ENCODE results near the gene KIF1C.

KIF1C gene

GRCh38 chr17:4951486-4951885 lies 46.3 kb upstream of the KIF1C start:
- no peak for DNase-seq (ENCODE audit: low read depth)
- no peak overlapping the region for H3K4me3 ChIP-seq (ENCODE audit: low read length)
- TF ChIP-seq CTCF (conservative IDR thresholded peaks at IDR 0.05; ENCODE audit: low read depth, low read length) = no peak

- H3K4me3 ChIP-seq (ENCODE audit: low read length) = no peak overlapping the region
- DNase-seq (ENCODE audit: low read depth) = no peak
- no peak for TF ChIP-seq CTCF (conservative IDR thresholded peaks at IDR 0.05; ENCODE audit: low read depth, low read length)
Measured at GRCh38 chr17:4953451-4953961, 44.2 kb upstream of the KIF1C start.

- no peak for DNase-seq (ENCODE audit: low read depth)
- no peak overlapping the region for H3K4me3 ChIP-seq (ENCODE audit: low read length)
- no peak for TF ChIP-seq CTCF (conservative IDR thresholded peaks at IDR 0.05; ENCODE audit: low read depth, low read length)
Measured at GRCh38 chr17:4955091-4955490, 42.7 kb upstream of the KIF1C start.

- peak; percentile 1 for TF ChIP-seq CTCF (conservative IDR thresholded peaks at IDR 0.05; ENCODE audit: low read depth, low read length)
- DNase-seq (ENCODE audit: low read depth) = no peak
- no peak overlapping the region for H3K4me3 ChIP-seq (ENCODE audit: low read length)
Measured at GRCh38 chr17:4956493-4957061, 41.2 kb upstream of the KIF1C start.

GRCh38 chr17:4958102-4958501 lies 39.6 kb upstream of the KIF1C start:
- no peak for TF ChIP-seq CTCF (conservative IDR thresholded peaks at IDR 0.05; ENCODE audit: low read depth, low read length)
- no peak overlapping the region for H3K4me3 ChIP-seq (ENCODE audit: low read length)
- no peak for DNase-seq (ENCODE audit: low read depth)

- DNase-seq (ENCODE audit: low read depth) = no peak
- TF ChIP-seq CTCF (conservative IDR thresholded peaks at IDR 0.05; ENCODE audit: low read depth, low read length) = no peak
- H3K4me3 ChIP-seq (ENCODE audit: low read length) = no peak overlapping the region
Measured at GRCh38 chr17:4959261-4959965, 38.3 kb upstream of the KIF1C start.
